DND-41 (cell line): ENCODE measurements around the gene METTL6.

Source experiments
- ATAC-seq: fragments of 200-7000 bp; cut with Tn5 transposase; 3 replicates; pipeline ENCODE4 v1.9.1; 2021; ENCODE audit warnings: low read depth; ENCODE audit not compliant: insufficient read depth
- DNase-seq: peaks from one replicate; pipeline ENCODE4 v3.0.0-alpha.2; 2020
- H2AFZ ChIP-seq: 2 replicates; pipeline ENCODE4 v1.6.0; 2012; ENCODE audit warnings: low read depth, low read length
- H3K27ac ChIP-seq: 2 replicates; pipeline ENCODE4 v1.5.1; 2012; ENCODE audit warnings: low read length, inconsistent platforms
- H3K27me3 ChIP-seq: fragments of 200-600 bp; sonication (generic); 2 replicates; pipeline ENCODE4 v1.6.0; 2012; ENCODE audit warnings: low read length, mild to moderate bottlenecking, inconsistent platforms; ENCODE audit not compliant: insufficient read depth, poor library complexity
- H3K36me3 ChIP-seq: 2 replicates; pipeline ENCODE4 v1.5.1; 2012; ENCODE audit warnings: low read length, inconsistent platforms; ENCODE audit not compliant: insufficient read depth
- H3K4me1 ChIP-seq: 2 replicates; pipeline ENCODE4 v1.5.1; 2012; ENCODE audit warnings: mild to moderate bottlenecking, low read length; ENCODE audit not compliant: insufficient read depth
- H3K4me2 ChIP-seq: 2 replicates; pipeline ENCODE4 v1.6.0; 2012; ENCODE audit warnings: mild to moderate bottlenecking, moderate library complexity, low read length, inconsistent platforms; ENCODE audit not compliant: insufficient read depth
- H3K4me3 ChIP-seq, 2 experiments: fragments of 200-600 bp in 1 of 2; shearing (Covaris generic) in 1 of 2; 2 replicates each; pipeline ENCODE4 v1.5.1; 2012 to 2016; ENCODE audit warnings: inconsistent platforms in 2 of 2, low read length in 2 of 2, mild to moderate bottlenecking in 2 of 2, low read depth in 1 of 2, moderate library complexity in 1 of 2
- H3K79me2 ChIP-seq: 2 replicates; pipeline ENCODE4 v1.6.0; 2012; ENCODE audit warnings: low read length, inconsistent platforms; ENCODE audit not compliant: insufficient read depth
- H3K9ac ChIP-seq: 2 replicates; pipeline ENCODE4 v1.6.0; 2012; ENCODE audit warnings: low read depth, mild to moderate bottlenecking, inconsistent platforms, low read length, moderate library complexity
- H3K9me3 ChIP-seq: 2 replicates; pipeline ENCODE4 v1.5.1; 2012; ENCODE audit warnings: low read length, moderate library complexity, mild to moderate bottlenecking, inconsistent platforms; ENCODE audit not compliant: insufficient read depth, severe bottlenecking
- H4K20me1 ChIP-seq: 2 replicates; pipeline ENCODE4 v1.6.0; 2012; ENCODE audit warnings: low read length; ENCODE audit not compliant: insufficient read depth
- EZH2 ChIP-seq: IDR thresholded peaks from 3 replicates; pipeline ENCODE4 v1.6.1; 2012; ENCODE audit warnings: borderline replicate concordance, low read depth, mild to moderate bottlenecking, moderate library complexity, low read length, inconsistent platforms; ENCODE audit not compliant: severe bottlenecking
- TF ChIP-seq, protein P1 (sequence below): IDR thresholded peaks from 2 replicates; pipeline ENCODE4 v1.5.1; 2012; ENCODE audit warnings: borderline replicate concordance, low read length, moderate library complexity, mild to moderate bottlenecking; ENCODE audit not compliant: poor library complexity, severe bottlenecking; ENCODE audit errors: extremely low read depth

METTL6 gene

GRCh38 chr3:15455756-15456155, 28.4 kb upstream of the METTL6 start:
- TF ChIP-seq, protein P1, sequence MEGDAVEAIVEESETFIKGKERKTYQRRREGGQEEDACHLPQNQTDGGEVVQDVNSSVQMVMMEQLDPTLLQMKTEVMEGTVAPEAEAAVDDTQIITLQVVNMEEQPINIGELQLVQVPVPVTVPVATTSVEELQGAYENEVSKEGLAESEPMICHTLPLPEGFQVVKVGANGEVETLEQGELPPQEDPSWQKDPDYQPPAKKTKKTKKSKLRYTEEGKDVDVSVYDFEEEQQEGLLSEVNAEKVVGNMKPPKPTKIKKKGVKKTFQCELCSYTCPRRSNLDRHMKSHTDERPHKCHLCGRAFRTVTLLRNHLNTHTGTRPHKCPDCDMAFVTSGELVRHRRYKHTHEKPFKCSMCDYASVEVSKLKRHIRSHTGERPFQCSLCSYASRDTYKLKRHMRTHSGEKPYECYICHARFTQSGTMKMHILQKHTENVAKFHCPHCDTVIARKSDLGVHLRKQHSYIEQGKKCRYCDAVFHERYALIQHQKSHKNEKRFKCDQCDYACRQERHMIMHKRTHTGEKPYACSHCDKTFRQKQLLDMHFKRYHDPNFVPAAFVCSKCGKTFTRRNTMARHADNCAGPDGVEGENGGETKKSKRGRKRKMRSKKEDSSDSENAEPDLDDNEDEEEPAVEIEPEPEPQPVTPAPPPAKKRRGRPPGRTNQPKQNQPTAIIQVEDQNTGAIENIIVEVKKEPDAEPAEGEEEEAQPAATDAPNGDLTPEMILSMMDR: no peak
- TF ChIP-seq EZH2: no peak
- H3K27ac ChIP-seq: peak overlapping the region; percentile 37
- no peak for ATAC-seq

DNA sequence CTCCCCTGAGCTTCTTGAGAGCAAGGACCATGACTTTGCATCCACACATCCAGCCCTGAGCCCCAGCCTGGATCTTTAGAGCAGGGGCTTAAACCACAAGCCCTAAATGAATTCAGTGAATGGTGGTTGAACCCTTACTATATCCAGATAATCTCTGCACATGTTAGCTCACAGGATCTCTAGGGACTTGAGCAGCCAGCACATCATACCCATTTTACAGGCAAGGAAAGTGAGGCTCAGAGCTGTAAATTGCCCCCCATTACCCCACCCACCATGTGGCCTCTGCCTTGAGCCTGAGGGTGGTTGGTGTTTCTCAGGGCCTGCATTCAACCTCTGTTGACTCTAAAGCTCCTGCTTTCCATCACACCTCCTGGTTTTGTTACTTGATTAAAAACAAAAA, 27.6 kb upstream of the METTL6 start:
- Histone ChIP-seq H3K4me2 (no peak overlapping the region), H3K27me3 (no peaks in the 10 kb centered on the region), H2AFZ (no peak overlapping the region), H3K4me1 (peaks cover 3% of the 10 kb centered on the region), H4K20me1 (no peaks in the 10 kb centered on the region), H3K36me3 (no peaks in the 10 kb centered on the region), H3K9me3 (no peaks in the 10 kb centered on the region), H3K4me3 (no peak overlapping the region), H3K27ac (no peak overlapping the region), H3K9ac (no peak overlapping the region), H3K79me2 (no peaks in the 10 kb centered on the region)
- no peak for TF ChIP-seq EZH2
- TF ChIP-seq, protein P1: no peak
- DNase-seq (no peak), ATAC-seq (no peak)

More at GRCh38 chr3:15455756-15456155, 28.4 kb upstream of the METTL6 start:
- Histone ChIP-seq H3K9me3 (no peaks in the 10 kb centered on the region), H3K27me3 (no peaks in the 10 kb centered on the region), H2AFZ (no peak overlapping the region), H3K4me3 (no peak overlapping the region), H3K79me2 (no peaks in the 10 kb centered on the region), H4K20me1 (no peaks in the 10 kb centered on the region), H3K4me2 (no peak overlapping the region), H3K9ac (no peak overlapping the region), H3K4me1 (peaks cover 11% of the 10 kb centered on the region), H3K36me3 (no peaks in the 10 kb centered on the region)
- no peak for DNase-seq

DNA sequence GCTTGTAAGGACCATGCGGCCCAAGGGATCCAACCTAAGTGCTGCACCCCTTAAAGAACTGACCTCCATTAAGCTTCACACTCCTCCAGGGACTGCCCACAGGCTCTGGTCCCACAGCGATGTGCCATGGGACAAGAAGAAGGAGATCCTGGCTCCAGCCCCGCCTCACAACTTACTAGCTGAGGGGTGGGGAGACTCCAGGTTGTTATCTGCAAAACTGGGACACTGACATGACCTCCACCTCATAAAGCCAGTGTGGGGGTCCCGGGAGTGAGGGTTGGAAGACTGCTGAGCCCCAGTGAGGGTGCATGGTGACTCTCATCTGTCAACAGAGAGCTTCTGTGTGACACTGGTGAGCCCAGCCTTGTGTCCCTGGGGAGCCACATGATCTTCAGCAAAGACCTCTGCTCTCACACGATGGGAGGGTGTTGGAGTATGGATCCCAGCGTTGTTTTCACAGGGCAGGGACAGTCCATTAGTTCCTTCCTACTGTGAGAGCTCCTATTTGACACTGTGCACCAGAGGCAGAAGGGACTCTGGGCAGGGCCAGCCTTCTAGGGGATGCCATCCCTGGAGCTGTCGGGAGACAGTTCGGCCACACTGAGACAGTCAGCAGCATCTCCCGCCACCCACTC, 26.8 kb upstream of the METTL6 start:
- no peak overlapping the region for H3K27ac ChIP-seq
- H3K79me2 ChIP-seq: no peaks in the 10 kb centered on the region
- no peaks in the 10 kb centered on the region for H3K4me1 ChIP-seq
- H4K20me1 ChIP-seq: no peaks in the 10 kb centered on the region
- H2AFZ ChIP-seq: no peak overlapping the region
- H3K9me3 ChIP-seq: no peaks in the 10 kb centered on the region
- DNase-seq (no peak), ATAC-seq (no peak)
- H3K9ac ChIP-seq: no peak overlapping the region
- H3K4me3 ChIP-seq: no peak overlapping the region
- no peak overlapping the region for H3K4me2 ChIP-seq
- H3K36me3 ChIP-seq: no peaks in the 10 kb centered on the region
- H3K27me3 ChIP-seq: no peaks in the 10 kb centered on the region
- TF ChIP-seq, protein P1: no peak
- no peak for TF ChIP-seq EZH2

- Histone ChIP-seq H3K4me1 (no peaks in the 10 kb centered on the region), H3K27ac (no peak overlapping the region), H3K9me3 (no peaks in the 10 kb centered on the region), H3K9ac (no peak overlapping the region), H3K79me2 (no peaks in the 10 kb centered on the region), H2AFZ (no peak overlapping the region), H3K27me3 (no peaks in the 10 kb centered on the region), H3K4me3 (no peak overlapping the region), H3K36me3 (no peaks in the 10 kb centered on the region), H3K4me2 (no peak overlapping the region), H4K20me1 (no peaks in the 10 kb centered on the region)
- ATAC-seq (no peak), DNase-seq (no peak)
- TF ChIP-seq EZH2: no peak
- TF ChIP-seq, protein P1: no peak
Observed at GRCh38 chr3:15453501-15453900, 26.2 kb upstream of the METTL6 start.
